Measurements from ENCODE around the gene SYNJ2.

SYNJ2 gene

DNA sequence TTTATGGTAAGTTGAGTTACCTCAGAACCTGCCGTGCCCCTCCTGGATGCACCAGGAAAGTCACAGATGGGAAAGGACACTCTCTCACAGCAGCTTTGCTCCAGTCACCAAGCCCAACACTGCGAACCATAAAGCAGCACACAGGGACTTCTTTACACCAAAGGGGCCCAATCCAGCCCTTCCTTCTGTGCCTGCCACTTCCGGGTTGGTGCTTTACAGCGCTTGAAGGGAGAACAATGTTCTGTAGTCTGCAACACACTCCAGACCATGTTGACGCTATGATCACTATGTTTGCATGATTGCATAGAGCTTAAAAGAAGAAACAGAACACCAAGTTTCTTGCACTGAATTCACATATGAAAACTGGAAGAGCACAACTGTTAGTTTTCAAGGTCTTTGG, 129.3 kb downstream of the SYNJ2 start:
- Histone ChIP-seq H3K4me2 (no peak overlapping the region), H2AFZ (ENCODE audit: low read depth) (no peak overlapping the region), H4K20me1 (ENCODE audit: insufficient read depth) (no peaks in the 10 kb centered on the region), H3K27me3 (ENCODE audit: insufficient read depth, low read depth) (no peaks in the 10 kb centered on the region), H3K9ac (no peak overlapping the region), H3K36me3 (ENCODE audit: insufficient read depth) (no peaks in the 10 kb centered on the region), H3K4me3 (IDR thresholded peaks at IDR 0.05; ENCODE audit: insufficient read depth, low read depth, low read length) (no peak overlapping the region), H3K27ac (no peak overlapping the region), H3K4me1 (ENCODE audit: low read depth, poor library complexity, severe bottlenecking) (no peaks in the 10 kb centered on the region), H3K79me2 (ENCODE audit: insufficient read depth, low read depth) (no peaks in the 10 kb centered on the region)
- TF ChIP-seq, protein P1, sequence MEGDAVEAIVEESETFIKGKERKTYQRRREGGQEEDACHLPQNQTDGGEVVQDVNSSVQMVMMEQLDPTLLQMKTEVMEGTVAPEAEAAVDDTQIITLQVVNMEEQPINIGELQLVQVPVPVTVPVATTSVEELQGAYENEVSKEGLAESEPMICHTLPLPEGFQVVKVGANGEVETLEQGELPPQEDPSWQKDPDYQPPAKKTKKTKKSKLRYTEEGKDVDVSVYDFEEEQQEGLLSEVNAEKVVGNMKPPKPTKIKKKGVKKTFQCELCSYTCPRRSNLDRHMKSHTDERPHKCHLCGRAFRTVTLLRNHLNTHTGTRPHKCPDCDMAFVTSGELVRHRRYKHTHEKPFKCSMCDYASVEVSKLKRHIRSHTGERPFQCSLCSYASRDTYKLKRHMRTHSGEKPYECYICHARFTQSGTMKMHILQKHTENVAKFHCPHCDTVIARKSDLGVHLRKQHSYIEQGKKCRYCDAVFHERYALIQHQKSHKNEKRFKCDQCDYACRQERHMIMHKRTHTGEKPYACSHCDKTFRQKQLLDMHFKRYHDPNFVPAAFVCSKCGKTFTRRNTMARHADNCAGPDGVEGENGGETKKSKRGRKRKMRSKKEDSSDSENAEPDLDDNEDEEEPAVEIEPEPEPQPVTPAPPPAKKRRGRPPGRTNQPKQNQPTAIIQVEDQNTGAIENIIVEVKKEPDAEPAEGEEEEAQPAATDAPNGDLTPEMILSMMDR (conservative IDR thresholded peaks at IDR 0.05; ENCODE audit: low read depth, low read length), result no peak

DNA sequence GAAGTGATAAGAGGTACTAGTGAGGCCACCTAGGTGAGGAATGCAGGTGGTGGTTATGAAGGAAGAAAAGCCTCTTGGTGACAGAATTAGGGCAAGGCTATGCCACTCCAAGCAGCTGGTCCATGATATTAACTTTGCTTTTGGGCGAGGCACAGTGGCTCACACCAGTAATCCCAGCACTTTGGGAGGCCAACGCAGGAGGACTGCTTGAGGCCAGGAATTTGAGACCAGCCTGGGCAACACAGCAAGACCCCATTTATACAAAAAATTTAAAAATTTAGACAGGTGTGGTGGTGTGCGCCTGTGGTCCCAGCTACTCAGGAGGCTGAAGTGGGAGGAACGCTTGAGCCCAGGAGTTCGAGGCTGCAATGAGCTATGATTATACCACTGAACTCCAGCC, 130.3 kb downstream of the SYNJ2 start:
- no peaks in the 10 kb centered on the region for H3K79me2 ChIP-seq (ENCODE audit: insufficient read depth, low read depth)
- TF ChIP-seq, protein P1 (conservative IDR thresholded peaks at IDR 0.05; ENCODE audit: low read depth, low read length), result no peak

DNA sequence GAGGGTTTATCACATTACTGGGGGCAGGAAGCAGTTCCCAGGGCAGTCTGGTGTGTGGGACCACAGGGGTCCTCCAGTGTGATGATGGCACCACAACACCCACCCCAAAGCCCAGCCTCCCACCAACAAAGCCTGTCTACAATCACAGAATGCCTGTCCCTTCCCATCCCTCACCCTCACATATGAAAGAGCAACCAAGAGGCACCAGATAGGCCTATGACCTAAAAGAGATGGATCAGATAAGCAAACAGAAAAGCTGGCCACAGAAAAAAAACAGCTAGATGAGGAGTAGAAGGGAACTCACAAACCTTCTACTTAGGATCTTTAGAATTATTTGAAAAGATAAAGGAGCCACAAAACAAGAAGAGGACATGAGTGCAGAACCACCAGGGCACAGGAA, 132.1 kb downstream of the SYNJ2 start:
- TF ChIP-seq, protein P1 (conservative IDR thresholded peaks at IDR 0.05; ENCODE audit: low read depth, low read length), result no peak
- Histone ChIP-seq H4K20me1 (ENCODE audit: insufficient read depth) (no peaks in the 10 kb centered on the region), H3K4me1 (ENCODE audit: low read depth, poor library complexity, severe bottlenecking) (no peaks in the 10 kb centered on the region), H2AFZ (ENCODE audit: low read depth) (no peak overlapping the region), H3K4me3 (IDR thresholded peaks at IDR 0.05; ENCODE audit: insufficient read depth, low read depth, low read length) (no peak overlapping the region), H3K9ac (no peak overlapping the region), H3K4me2 (no peak overlapping the region), H3K79me2 (ENCODE audit: insufficient read depth, low read depth) (no peaks in the 10 kb centered on the region), H3K36me3 (ENCODE audit: insufficient read depth) (no peaks in the 10 kb centered on the region), H3K27me3 (ENCODE audit: insufficient read depth, low read depth) (no peaks in the 10 kb centered on the region), H3K27ac (no peak overlapping the region)

More for the DNA sequence above, 130.3 kb downstream of the SYNJ2 start:
- Histone ChIP-seq H3K9ac (no peak overlapping the region), H4K20me1 (ENCODE audit: insufficient read depth) (no peaks in the 10 kb centered on the region), H3K27ac (no peak overlapping the region), H3K4me1 (ENCODE audit: low read depth, poor library complexity, severe bottlenecking) (no peaks in the 10 kb centered on the region), H2AFZ (ENCODE audit: low read depth) (no peak overlapping the region), H3K36me3 (ENCODE audit: insufficient read depth) (no peaks in the 10 kb centered on the region), H3K4me3 (IDR thresholded peaks at IDR 0.05; ENCODE audit: insufficient read depth, low read depth, low read length) (no peak overlapping the region), H3K27me3 (ENCODE audit: insufficient read depth, low read depth) (no peaks in the 10 kb centered on the region), H3K4me2 (no peak overlapping the region)

DNA sequence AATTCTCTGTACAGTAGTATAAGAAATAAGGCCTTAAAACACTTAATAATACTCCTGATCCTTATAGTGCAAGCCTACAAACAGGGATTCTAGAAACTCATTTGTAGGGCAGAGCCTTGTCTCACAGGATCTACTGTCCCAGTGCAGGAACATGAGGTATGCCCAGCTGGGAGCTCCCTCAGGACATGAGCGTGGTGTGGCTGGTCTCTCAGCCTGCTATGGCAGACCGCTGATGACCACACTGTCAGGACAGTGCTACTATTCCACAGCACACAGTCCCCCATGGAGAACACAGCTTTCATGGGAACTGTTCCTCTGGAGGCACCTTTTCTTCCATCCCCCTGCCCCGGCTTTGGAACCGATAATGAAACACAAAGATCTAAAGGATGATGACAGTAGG, 133.4 kb downstream of the SYNJ2 start:
- Histone ChIP-seq H3K27me3 (ENCODE audit: insufficient read depth, low read depth) (no peaks in the 10 kb centered on the region), H3K4me2 (no peak overlapping the region), H3K79me2 (ENCODE audit: insufficient read depth, low read depth) (no peaks in the 10 kb centered on the region), H4K20me1 (ENCODE audit: insufficient read depth) (no peaks in the 10 kb centered on the region), H2AFZ (ENCODE audit: low read depth) (no peak overlapping the region), H3K4me3 (IDR thresholded peaks at IDR 0.05; ENCODE audit: insufficient read depth, low read depth, low read length) (no peak overlapping the region), H3K27ac (no peak overlapping the region), H3K4me1 (ENCODE audit: low read depth, poor library complexity, severe bottlenecking) (no peaks in the 10 kb centered on the region), H3K36me3 (ENCODE audit: insufficient read depth) (no peaks in the 10 kb centered on the region), H3K9ac (no peak overlapping the region)
- TF ChIP-seq, protein P1 (conservative IDR thresholded peaks at IDR 0.05; ENCODE audit: low read depth, low read length), result no peak
